ENCODE results near the gene AIG1.
"Not testable (repeated sequence)": the region's sequence is repeated elsewhere in the genome, so short reads cannot be mapped to it uniquely, and the experiment has no call there.

AIG1 gene

DNA sequence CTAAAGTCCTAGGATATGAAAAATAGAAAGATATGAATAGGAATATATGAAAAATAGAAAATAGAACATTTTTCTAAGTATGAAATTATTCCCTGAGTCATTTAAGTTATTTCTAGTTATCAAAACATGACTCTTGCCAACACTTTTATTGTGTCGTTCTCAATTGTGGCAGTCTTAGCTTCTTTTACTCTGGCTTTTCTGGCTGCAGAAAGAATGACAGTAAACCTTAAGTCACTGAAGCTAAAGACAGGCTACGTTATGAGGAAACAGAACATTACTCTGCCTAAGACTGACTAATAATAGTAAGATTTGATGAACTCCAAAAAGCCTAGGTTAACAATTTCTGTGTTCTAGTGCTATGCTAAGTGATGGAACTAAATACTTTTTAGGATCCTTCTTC is 74.6 kb downstream of the AIG1 start:
- Histone ChIP-seq H3K9ac (ENCODE audit: low read depth, low read length) (no peak overlapping the region), H3K4me3 (ENCODE audit: low read length) (no peak overlapping the region), H3K4me2 (ENCODE audit: low read length) (no peak overlapping the region), H3K9me3 (replicated peaks; ENCODE audit: low read length) (peaks cover 5% of the 10 kb centered on the region), H3K4me1 (ENCODE audit: control insufficient read depth, insufficient read depth, low read length) (peaks cover 21% of the 10 kb centered on the region), H3K36me3 (ENCODE audit: insufficient read depth, low read length) (peaks cover 4% of the 10 kb centered on the region), H3K27me3 (ENCODE audit: control insufficient read depth, insufficient read depth, low read length) (no peaks in the 10 kb centered on the region)

- H3K9ac ChIP-seq (ENCODE audit: low read depth, low read length) = no peak overlapping the region
- H3K27me3 ChIP-seq (ENCODE audit: control insufficient read depth, insufficient read depth, low read length) = no peaks in the 10 kb centered on the region
- no peak overlapping the region for H3K4me3 ChIP-seq (ENCODE audit: low read length)
- no peaks in the 10 kb centered on the region for H3K9me3 ChIP-seq (replicated peaks; ENCODE audit: low read length)
- H3K4me1 ChIP-seq (ENCODE audit: control insufficient read depth, insufficient read depth, low read length) = peaks cover 21% of the 10 kb centered on the region
- H3K36me3 ChIP-seq (ENCODE audit: insufficient read depth, low read length) = peaks cover 4% of the 10 kb centered on the region
- no peak overlapping the region for H3K4me2 ChIP-seq (ENCODE audit: low read length)
Measured at GRCh38 chr6:143135797-143136561, 75.3 kb downstream of the AIG1 start.

- Histone ChIP-seq H3K9ac (ENCODE audit: low read depth, low read length) (no peak overlapping the region), H3K27me3 (ENCODE audit: control insufficient read depth, insufficient read depth, low read length) (no peaks in the 10 kb centered on the region), H3K4me3 (ENCODE audit: low read length) (no peak overlapping the region), H3K36me3 (ENCODE audit: insufficient read depth, low read length) (peaks cover 4% of the 10 kb centered on the region), H3K4me1 (ENCODE audit: control insufficient read depth, insufficient read depth, low read length) (peaks cover 21% of the 10 kb centered on the region), H3K9me3 (replicated peaks; ENCODE audit: low read length) (no peaks in the 10 kb centered on the region), H3K4me2 (ENCODE audit: low read length) (no peak overlapping the region)
Measured at GRCh38 chr6:143136647-143137046, 76.0 kb downstream of the AIG1 start.

- Histone ChIP-seq H3K9ac (ENCODE audit: low read depth, low read length) (no peak overlapping the region), H3K4me3 (ENCODE audit: low read length) (no peak overlapping the region), H3K9me3 (replicated peaks; ENCODE audit: low read length) (no peaks in the 10 kb centered on the region), H3K27me3 (ENCODE audit: control insufficient read depth, insufficient read depth, low read length) (no peaks in the 10 kb centered on the region), H3K36me3 (ENCODE audit: insufficient read depth, low read length) (peaks cover 4% of the 10 kb centered on the region), H3K4me2 (ENCODE audit: low read length) (no peak overlapping the region), H3K4me1 (ENCODE audit: control insufficient read depth, insufficient read depth, low read length) (peaks cover 21% of the 10 kb centered on the region)
Measured at GRCh38 chr6:143139239-143139784, 78.6 kb downstream of the AIG1 start.

DNA sequence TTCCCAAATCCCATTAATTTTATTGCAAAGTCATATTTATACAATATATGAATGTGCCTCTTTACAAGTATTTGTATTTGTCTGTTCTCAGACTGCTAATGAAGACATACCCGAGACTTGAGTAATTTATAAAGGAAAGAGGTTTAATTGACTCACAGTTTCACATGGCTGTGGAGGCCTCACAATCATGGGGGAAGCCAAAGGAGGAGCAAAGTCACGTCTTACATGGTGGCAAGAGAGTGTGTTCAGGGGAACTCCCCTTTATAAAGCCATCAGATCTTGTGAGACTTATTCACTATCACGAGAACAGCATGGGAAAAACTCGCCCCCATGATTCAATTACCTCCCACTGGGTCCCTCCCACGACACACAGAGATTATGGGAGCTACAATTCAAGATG is 79.2 kb downstream of the AIG1 start:
- H3K4me1 ChIP-seq (ENCODE audit: control insufficient read depth, insufficient read depth, low read length) = peaks cover 18% of the 10 kb centered on the region
- not testable (repeated sequence) for H3K9ac ChIP-seq (ENCODE audit: low read depth, low read length); H3K4me2 ChIP-seq (ENCODE audit: low read length); H3K9me3 ChIP-seq (replicated peaks; ENCODE audit: low read length); H3K4me3 ChIP-seq (ENCODE audit: low read length); H3K27me3 ChIP-seq (ENCODE audit: control insufficient read depth, insufficient read depth, low read length); H3K36me3 ChIP-seq (ENCODE audit: insufficient read depth, low read length)

- H3K27me3 ChIP-seq (ENCODE audit: control insufficient read depth, insufficient read depth, low read length) = no peaks in the 10 kb centered on the region
- peaks cover 10% of the 10 kb centered on the region for H3K4me1 ChIP-seq (ENCODE audit: control insufficient read depth, insufficient read depth, low read length)
- no peak overlapping the region for H3K9ac ChIP-seq (ENCODE audit: low read depth, low read length)
- no peak overlapping the region for H3K4me3 ChIP-seq (ENCODE audit: low read length)
- no peaks in the 10 kb centered on the region for H3K9me3 ChIP-seq (replicated peaks; ENCODE audit: low read length)
- peaks cover 4% of the 10 kb centered on the region for H3K36me3 ChIP-seq (ENCODE audit: insufficient read depth, low read length)
- no peak overlapping the region for H3K4me2 ChIP-seq (ENCODE audit: low read length)
Measured at GRCh38 chr6:143140767-143141166, 80.1 kb downstream of the AIG1 start.

DNA sequence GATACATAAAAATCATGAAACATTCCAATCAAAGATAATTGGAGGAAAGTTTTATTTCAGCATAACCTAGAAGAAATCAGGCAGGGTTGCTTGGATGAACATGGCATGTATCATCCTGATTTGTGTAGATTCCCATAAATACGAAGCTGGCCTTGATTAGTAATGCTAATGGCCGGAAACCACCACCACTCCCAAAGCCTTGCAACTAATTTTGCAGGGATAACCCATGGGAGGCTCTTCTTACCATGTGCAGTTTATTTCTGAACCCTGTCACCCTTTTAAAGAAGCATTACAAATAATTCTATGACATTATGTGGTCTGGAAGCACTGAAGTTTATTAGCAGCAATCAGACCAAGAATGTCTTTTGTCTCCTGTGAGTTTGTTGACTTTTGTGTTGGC is 80.8 kb downstream of the AIG1 start:
- no peak overlapping the region for H3K4me2 ChIP-seq (ENCODE audit: low read length)
- H3K9ac ChIP-seq (ENCODE audit: low read depth, low read length) = no peak overlapping the region
- H3K27me3 ChIP-seq (ENCODE audit: control insufficient read depth, insufficient read depth, low read length) = no peaks in the 10 kb centered on the region
- peaks cover 4% of the 10 kb centered on the region for H3K36me3 ChIP-seq (ENCODE audit: insufficient read depth, low read length)
- H3K4me3 ChIP-seq (ENCODE audit: low read length) = no peak overlapping the region
- no peaks in the 10 kb centered on the region for H3K9me3 ChIP-seq (replicated peaks; ENCODE audit: low read length)
- peaks cover 5% of the 10 kb centered on the region for H3K4me1 ChIP-seq (ENCODE audit: control insufficient read depth, insufficient read depth, low read length)

- H3K4me2 ChIP-seq (ENCODE audit: low read length) = no peak overlapping the region
- no peaks in the 10 kb centered on the region for H3K9me3 ChIP-seq (replicated peaks; ENCODE audit: low read length)
- no peaks in the 10 kb centered on the region for H3K27me3 ChIP-seq (ENCODE audit: control insufficient read depth, insufficient read depth, low read length)
- H3K4me3 ChIP-seq (ENCODE audit: low read length) = no peak overlapping the region
- no peaks in the 10 kb centered on the region for H3K36me3 ChIP-seq (ENCODE audit: insufficient read depth, low read length)
- no peaks in the 10 kb centered on the region for H3K4me1 ChIP-seq (ENCODE audit: control insufficient read depth, insufficient read depth, low read length)
- no peak overlapping the region for H3K9ac ChIP-seq (ENCODE audit: low read depth, low read length)
Measured at GRCh38 chr6:143146186-143146851, 85.6 kb downstream of the AIG1 start.

DNA sequence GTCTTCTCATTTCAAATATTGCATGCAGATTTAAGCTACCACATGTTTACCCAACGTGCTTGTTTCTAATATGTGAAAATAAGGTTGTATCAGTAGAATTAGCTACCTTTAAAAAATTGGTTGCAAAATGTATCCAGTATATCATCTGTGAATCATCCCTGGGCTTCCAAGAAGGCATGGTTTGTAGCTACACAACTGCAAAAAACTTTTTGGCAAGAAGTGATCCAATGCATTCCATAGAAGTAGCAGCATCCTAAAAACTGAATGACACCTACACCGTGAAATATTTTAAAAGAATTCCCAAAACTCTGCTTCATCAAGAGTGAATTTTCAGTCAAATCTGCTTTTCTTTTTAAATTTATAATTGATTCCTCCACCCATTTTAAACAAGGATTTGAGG is 89.1 kb downstream of the AIG1 start:
- Histone ChIP-seq H3K9me3 (replicated peaks; ENCODE audit: low read length) (no peaks in the 10 kb centered on the region), H3K36me3 (ENCODE audit: insufficient read depth, low read length) (no peaks in the 10 kb centered on the region), H3K4me3 (ENCODE audit: low read length) (no peak overlapping the region), H3K4me2 (ENCODE audit: low read length) (no peak overlapping the region), H3K9ac (ENCODE audit: low read depth, low read length) (no peak overlapping the region), H3K4me1 (ENCODE audit: control insufficient read depth, insufficient read depth, low read length) (no peaks in the 10 kb centered on the region), H3K27me3 (ENCODE audit: control insufficient read depth, insufficient read depth, low read length) (no peaks in the 10 kb centered on the region)

DNA sequence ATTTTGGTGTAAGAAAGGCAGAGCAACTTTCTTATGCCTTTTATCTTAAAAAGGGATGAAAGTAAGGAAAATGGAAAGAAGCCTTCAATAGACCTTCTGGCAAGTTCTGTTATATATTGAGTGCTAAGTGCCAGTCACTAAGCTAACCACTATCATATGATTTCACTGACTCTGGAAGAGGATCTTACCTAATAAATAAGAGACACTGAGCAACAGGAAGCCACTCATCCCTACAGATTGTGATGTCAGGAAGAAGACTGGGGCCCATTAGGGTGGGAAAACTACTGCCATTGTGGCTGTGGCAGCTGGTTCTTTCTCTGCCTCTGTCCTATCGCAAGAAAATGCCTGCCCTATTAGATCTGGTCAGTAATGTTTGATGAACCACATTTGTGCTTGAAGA is 89.6 kb downstream of the AIG1 start:
- Histone ChIP-seq H3K36me3 (ENCODE audit: insufficient read depth, low read length) (no peaks in the 10 kb centered on the region), H3K9ac (ENCODE audit: low read depth, low read length) (no peak overlapping the region), H3K4me3 (ENCODE audit: low read length) (no peak overlapping the region)

GRCh38 chr6:143151381-143151780 is 90.7 kb downstream of the AIG1 start:
- Histone ChIP-seq H3K9me3 (replicated peaks; ENCODE audit: low read length) (no peaks in the 10 kb centered on the region), H3K4me2 (ENCODE audit: low read length) (no peak overlapping the region), H3K36me3 (ENCODE audit: insufficient read depth, low read length) (no peaks in the 10 kb centered on the region), H3K27me3 (ENCODE audit: control insufficient read depth, insufficient read depth, low read length) (no peaks in the 10 kb centered on the region), H3K4me3 (ENCODE audit: low read length) (no peak overlapping the region), H3K4me1 (ENCODE audit: control insufficient read depth, insufficient read depth, low read length) (no peaks in the 10 kb centered on the region), H3K9ac (ENCODE audit: low read depth, low read length) (no peak overlapping the region)

More for the DNA sequence above, 89.6 kb downstream of the AIG1 start:
- H3K27me3 ChIP-seq (ENCODE audit: control insufficient read depth, insufficient read depth, low read length) = no peaks in the 10 kb centered on the region
- no peaks in the 10 kb centered on the region for H3K9me3 ChIP-seq (replicated peaks; ENCODE audit: low read length)
- H3K4me2 ChIP-seq (ENCODE audit: low read length) = no peak overlapping the region
- H3K4me1 ChIP-seq (ENCODE audit: control insufficient read depth, insufficient read depth, low read length) = no peaks in the 10 kb centered on the region

GRCh38 chr6:143155681-143156080 is 95.0 kb downstream of the AIG1 start:
- H3K4me2 ChIP-seq (ENCODE audit: low read length) = no peak overlapping the region
- no peak overlapping the region for H3K9ac ChIP-seq (ENCODE audit: low read depth, low read length)
- no peaks in the 10 kb centered on the region for H3K36me3 ChIP-seq (ENCODE audit: insufficient read depth, low read length)
- H3K9me3 ChIP-seq (replicated peaks; ENCODE audit: low read length) = no peaks in the 10 kb centered on the region
- H3K4me1 ChIP-seq (ENCODE audit: control insufficient read depth, insufficient read depth, low read length) = peaks cover 8% of the 10 kb centered on the region
- H3K4me3 ChIP-seq (ENCODE audit: low read length) = no peak overlapping the region
- H3K27me3 ChIP-seq (ENCODE audit: control insufficient read depth, insufficient read depth, low read length) = no peaks in the 10 kb centered on the region

All from skeletal muscle satellite cell (primary cell).